ENCODE data around the gene FARSA.
"Not testable (repeated sequence)": the region's sequence is repeated elsewhere in the genome, so short reads cannot be mapped to it uniquely, and the experiment has no call there.

DNA sequence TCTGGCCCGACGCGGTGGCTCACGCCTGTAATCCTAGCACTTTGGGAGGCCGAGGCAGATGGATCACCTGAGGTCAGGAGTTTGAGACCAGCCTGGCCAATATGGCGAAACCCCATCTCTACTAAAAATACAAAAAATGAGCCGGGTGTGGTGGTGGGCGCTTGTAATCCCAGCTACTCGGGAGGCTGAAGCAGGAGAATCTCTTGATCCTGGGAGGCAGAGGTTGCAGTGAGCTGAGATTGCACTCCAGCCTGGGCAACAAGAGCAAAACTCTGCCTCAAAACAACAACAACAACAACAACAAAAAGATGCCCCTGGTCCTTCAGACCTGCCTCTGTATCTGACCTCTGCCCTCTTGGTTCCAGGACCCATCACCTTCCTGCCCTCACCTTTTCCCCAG is 22.1 kb upstream of the FARSA start:
- TF ChIP-seq POLR2A, CTCF, EP300 (IDR thresholded peaks at IDR 0.05): not testable (repeated sequence)
